Fibroblast of the conjunctiva (primary cell): Measurements from ENCODE around the gene P3H2.
"Not testable (repeated sequence)": the region's sequence is repeated elsewhere in the genome, so short reads cannot be mapped to it uniquely, and the experiment has no call there.

Experiments
- DNase-seq: peaks from one replicate; pipeline ENCODE4 v3.0.0-alpha.2; 2010; ENCODE audit warnings: low read depth

Gene P3H2

GRCh38 chr3:189978753-189979152 lies 141.9 kb downstream of the P3H2 start:
- DNase-seq: no peak

- no peak for DNase-seq
Measured at GRCh38 chr3:189977174-189977573, 143.5 kb downstream of the P3H2 start.

DNA sequence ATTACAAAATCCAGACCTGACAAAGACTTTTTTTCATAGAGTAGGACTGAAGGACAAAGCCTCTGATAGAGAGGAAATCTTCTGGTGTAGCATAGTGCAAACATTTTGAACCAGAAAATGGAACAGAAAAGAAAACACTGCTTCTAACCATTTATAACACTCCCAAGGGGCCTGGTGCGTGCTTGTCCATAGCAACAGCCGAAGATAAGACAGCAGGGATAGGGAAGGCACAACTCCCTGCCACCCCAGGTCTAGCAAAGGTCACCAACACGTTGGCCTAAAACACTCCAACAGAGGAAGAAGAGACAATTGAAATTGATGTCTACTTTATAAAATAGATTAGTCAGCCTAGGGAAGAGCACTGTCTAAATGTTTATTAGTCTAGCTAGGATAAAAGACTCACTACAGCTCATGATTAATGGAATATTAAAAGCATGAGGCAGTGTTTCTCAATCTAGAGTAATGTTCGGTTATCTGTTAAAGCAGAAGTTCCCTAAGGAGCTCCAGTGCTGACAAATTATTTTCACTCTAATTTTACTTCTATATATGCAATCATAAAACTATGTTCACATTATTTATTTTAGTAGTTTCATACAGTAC lies 145.2 kb downstream of the P3H2 start:
- no peak for DNase-seq

GRCh38 chr3:189974359-189974758 lies 146.3 kb downstream of the P3H2 start:
- DNase-seq: no peak

DNA sequence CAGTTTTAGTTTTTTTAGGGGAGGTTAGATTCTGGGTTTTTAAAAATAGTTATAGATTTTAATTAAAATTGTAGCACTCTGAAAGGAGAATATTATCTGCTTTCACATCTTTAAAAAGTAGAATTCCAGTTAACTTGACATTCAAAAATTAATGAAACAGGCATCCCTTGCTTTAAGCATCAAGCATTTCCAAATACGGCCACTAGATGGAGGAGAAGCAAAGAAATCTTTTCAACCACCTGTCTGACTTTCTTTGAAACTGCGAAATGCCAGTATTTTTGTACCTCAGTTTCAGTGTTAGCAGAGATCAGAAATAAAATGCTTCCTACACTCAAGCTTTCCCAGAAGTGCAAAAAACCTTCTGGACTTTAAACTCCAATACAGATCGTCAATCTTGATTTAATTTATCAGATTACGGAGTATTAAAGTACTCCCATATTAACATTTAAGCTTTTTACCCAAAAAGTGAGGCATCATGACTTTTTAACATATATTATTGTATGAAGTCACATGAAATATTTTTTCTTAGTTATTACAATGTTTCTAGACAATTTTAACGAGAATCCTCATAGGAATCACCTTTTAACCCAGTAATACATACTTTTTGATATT lies 153.3 kb downstream of the P3H2 start:
- DNase-seq: peak; percentile 49

DNA sequence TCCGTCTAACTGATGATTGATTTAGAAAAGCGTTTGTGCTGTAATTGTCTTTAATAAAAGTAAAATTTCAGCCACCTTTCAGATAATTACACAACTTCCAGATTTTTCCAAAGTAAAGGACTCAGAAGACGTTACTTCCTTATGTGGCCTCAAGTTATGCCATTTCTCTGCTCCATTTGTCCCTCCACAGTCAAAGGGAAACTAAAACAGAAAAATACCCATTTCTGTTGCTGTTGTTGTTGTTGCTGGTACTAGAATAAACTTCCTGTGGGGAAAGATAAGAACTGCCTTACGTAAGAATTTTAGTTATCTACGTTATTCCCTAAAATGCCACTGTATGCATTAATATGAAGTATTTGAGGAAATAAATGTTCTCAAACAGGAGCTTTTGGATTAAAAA lies 153.9 kb downstream of the P3H2 start:
- no peak for DNase-seq

DNA sequence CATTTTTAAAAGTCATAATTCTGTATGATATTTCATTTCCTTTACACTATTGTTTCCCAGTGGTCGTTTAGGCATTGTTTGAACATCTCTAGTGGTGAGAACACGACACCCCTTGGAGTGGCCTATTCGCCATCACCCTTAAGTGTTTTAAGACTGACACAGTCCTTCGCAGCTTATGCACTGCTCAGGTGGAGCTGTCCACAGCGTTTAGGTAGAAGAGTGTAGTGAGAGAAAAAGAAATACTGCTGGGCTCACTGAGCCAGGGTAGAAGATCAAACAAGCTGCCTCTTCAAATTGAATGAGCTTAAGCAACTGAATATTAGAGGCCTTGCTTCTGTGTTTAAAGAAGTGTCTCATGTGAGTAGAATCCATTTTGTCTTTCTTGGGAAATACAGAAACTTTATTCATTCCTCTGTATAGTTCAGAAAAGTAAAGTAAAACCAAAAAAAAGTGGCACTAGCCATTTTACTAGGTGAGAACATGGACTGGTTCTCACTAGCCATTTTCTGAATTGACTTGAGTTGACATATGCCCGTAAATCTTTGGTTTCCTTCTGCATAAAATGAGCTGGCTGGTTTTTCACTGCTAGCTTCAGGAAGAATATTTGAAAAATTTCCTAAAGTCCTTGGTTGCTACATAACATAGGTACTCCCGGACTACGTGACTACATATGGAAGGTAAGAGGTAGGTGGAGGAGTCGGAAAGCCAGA lies 155.9 kb downstream of the P3H2 start:
- no peak for DNase-seq

- DNase-seq: no peak
Measured at GRCh38 chr3:189962466-189962865, 158.2 kb downstream of the P3H2 start.

DNA sequence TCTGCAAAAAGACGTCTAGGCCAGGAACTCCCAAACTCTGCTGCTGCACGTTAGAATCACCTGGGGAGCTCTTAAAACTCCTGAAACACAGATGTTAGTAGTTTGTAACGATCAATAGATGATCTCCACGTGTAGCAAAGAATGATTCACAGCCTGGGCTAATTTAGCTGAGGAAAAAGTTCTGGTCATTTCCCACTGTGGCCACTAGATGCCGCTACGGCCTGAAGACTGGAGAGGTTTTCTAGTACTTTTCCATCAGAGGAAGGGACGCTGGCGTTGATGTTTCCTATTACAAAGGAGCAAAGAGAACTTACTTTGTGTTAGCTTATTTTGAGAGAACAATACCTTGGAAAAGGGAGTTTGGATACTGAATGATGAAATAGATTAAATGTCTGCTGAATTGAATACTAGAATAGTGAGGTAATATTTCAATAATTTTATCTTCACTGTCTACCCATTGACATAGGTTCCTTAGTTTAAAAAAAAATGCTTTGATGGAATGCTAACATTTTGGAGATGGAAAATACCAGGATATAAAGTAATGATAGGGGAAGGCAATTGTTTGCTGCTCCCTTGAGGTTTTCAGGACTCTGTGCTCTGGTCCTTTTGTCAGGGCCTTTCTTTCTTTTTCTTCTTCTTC lies 159.1 kb downstream of the P3H2 start:
- peak; percentile 70 for DNase-seq

GRCh38 chr3:189961086-189961485 lies 159.6 kb downstream of the P3H2 start:
- not testable (repeated sequence) for DNase-seq

GRCh38 chr3:189954733-189955665 lies 165.7 kb downstream of the P3H2 start:
- DNase-seq: peak; percentile 30

DNA sequence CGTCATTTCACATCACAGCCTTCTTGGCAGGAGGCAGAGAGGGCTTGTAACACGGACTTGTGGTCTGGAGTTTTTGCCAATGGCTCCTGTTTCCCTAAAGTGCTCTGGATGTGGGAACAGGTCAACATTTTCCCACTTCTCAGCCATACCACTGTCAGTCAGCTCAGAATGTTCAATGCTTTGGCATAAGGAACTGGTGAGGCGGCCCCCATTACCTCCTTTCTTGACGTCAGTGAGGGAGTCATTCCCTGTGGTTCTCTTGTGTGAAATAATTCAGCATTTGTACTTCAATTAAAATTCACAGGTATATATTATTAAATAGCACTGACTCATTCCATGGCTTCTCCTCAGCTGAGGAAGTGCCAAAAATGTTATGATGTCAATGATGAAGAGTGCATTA lies 167.1 kb downstream of the P3H2 start:
- DNase-seq: no peak

GRCh38 chr3:189952272-189952671 lies 168.4 kb downstream of the P3H2 start:
- no peak for DNase-seq

- DNase-seq: no peak
Measured at GRCh38 chr3:189950258-189950657, 170.4 kb downstream of the P3H2 start.

GRCh38 chr3:189949580-189949979 lies 171.1 kb downstream of the P3H2 start:
- no peak for DNase-seq

DNA sequence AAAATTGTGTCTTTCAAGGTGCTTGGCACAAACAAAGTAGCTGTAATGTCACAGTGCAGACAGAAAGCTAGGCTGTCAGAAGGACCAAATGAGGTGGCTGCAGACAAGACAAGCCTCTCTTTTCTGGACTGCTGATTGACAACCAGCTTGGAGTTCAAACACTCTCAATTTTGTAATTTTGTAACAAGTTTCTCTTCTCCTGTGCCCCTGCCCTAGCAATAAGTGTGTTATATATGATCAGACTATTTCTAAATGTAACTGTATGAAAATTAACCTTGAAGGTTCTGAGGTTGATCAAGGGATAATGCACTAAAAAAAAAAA lies 172.0 kb downstream of the P3H2 start:
- no peak for DNase-seq

DNA sequence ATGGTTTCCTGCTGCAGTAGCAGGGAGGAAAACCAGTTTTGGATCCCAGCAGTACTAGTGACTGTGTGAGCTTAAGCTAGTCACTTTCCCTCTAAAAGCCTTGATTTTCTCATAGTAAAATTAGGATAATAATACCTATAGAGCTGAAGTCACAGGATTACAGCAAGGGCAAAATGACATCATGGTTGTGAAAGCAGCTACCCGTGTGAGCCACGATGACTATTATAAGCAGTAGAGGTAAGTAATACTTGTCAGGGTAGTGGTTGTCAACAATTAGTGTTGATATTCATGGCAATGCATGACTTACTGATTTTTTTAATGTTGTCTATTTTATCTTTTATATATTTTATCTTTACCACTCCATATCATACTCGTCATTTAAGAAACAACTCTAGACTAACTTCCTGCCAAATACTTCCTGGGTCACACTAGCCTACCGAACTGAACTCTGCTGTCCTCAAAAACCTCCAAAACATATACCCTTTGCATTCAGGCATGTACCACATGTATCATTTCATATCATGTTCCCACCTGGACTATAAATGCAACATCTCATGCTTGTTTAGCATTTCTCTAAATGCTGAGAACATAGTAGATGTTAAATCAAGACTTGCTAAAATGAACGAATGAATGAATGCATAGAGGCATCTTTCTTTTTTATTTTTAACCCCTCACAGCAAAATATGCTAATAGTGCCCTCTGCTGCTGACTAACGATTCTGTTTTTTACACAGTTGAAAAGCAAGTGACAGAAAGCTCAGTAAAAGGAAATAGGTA lies 172.6 kb downstream of the P3H2 start:
- no peak for DNase-seq

DNA sequence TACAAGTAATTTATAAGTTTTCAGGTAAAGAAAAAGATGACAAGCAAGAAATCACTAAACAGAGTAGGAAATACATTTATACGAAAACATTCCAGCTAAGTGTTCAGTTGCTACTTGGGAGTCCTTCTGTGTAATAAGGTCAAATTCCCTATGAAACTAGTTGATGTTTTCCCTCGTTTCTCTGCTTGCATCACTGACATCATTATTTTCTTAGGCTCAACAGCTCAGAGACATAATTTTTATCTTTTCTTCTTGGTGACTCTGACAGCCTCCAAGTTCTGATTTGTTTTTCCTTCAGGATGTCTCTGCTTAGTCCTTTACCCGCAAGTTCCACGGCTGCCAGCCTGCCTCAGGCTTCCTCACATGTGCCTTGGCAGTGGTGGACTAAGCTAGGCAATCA lies 173.6 kb downstream of the P3H2 start:
- no peak for DNase-seq

DNA sequence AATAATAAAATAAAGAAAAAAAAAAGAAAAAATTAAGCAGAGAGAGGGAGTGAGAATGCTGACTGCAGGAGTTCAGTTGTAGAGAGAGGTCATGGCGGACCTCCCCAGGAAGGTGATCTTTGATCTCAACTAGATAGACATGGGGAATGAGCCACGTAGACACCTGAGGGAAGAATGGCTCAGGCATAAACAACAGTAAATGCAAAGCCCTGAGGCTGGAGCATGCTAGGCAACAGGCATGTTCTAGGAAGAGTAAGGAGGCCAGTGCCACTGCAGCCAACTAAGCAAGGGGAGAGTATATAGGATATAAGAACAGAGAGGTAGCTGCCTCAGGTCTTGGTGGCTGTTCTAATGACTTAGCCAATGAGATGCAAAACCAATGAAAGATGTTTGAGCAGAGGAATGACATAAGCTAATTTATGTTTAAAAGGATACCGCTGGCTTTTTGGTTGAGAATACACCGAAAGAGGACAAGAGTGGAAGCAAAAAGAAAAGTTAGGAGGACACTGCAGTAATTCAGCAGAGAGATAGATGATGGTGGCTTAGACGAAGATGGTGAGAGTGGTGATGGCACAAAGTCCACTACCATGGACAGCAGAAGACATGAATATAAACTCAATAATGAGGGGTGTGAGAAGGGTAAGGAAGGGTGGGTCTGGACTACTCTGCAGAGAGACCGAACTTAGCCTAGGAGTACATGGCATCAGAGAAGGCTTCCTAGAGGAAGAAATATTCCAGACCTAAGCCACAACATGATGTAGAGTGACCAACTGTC lies 174.6 kb downstream of the P3H2 start:
- DNase-seq: no peak

GRCh38 chr3:189944285-189945145 lies 176.2 kb downstream of the P3H2 start:
- no peak for DNase-seq
